ENCODE data around the gene B3GNT5. TPM values are rescaled to one million over a fixed set of nuclear protein-coding genes. Genes with fewer than 3 reads are reported as not detected.

Gene B3GNT5
- total RNA-seq, 1 experiment from 2014 or later, result 2.2 TPM

- Histone ChIP-seq H3K27ac (no peak overlapping the region), H3K4me3 (no peak overlapping the region)
- no peak for DNase-seq (ENCODE audit: low read depth in 1 of 2, low spot score in 2 of 2)
Measured at GRCh38 chr3:183278479-183279088, 25.5 kb downstream of the B3GNT5 start.

GRCh38 chr3:183279371-183279770 is 26.3 kb downstream of the B3GNT5 start:
- DNase-seq (ENCODE audit: low read depth in 1 of 2, low spot score in 2 of 2), result no peak
- H3K27ac ChIP-seq, result no peak overlapping the region
- no peaks in the 10 kb centered on the region for H3K27me3 ChIP-seq (replicated peaks)

More at GRCh38 chr3:183278479-183279088, 25.5 kb downstream of the B3GNT5 start:
- H3K9me3 ChIP-seq (replicated peaks), result no peaks in the 10 kb centered on the region
- H3K36me3 ChIP-seq, result no peaks in the 10 kb centered on the region
- peaks cover 9% of the 10 kb centered on the region for H3K4me1 ChIP-seq (replicated peaks)
- H3K27me3 ChIP-seq (replicated peaks), result no peaks in the 10 kb centered on the region

GRCh38 chr3:183281126-183281797 is 28.2 kb downstream of the B3GNT5 start:
- H3K4me1 ChIP-seq (replicated peaks), result peaks cover 15% of the 10 kb centered on the region
- H3K9me3 ChIP-seq (replicated peaks), result no peaks in the 10 kb centered on the region
- no peak overlapping the region for H3K27ac ChIP-seq
- H3K36me3 ChIP-seq, result no peaks in the 10 kb centered on the region
- no peak overlapping the region for H3K4me3 ChIP-seq
- H3K27me3 ChIP-seq (replicated peaks), result no peaks in the 10 kb centered on the region
- no peak for DNase-seq (ENCODE audit: low read depth in 1 of 2, low spot score in 2 of 2)

More at GRCh38 chr3:183279371-183279770, 26.3 kb downstream of the B3GNT5 start:
- no peaks in the 10 kb centered on the region for H3K9me3 ChIP-seq (replicated peaks)
- no peaks in the 10 kb centered on the region for H3K36me3 ChIP-seq
- no peak overlapping the region for H3K4me3 ChIP-seq
- H3K4me1 ChIP-seq (replicated peaks), result peaks cover 7% of the 10 kb centered on the region

GRCh38 chr3:183283886-183284285 is 30.8 kb downstream of the B3GNT5 start:
- H3K27ac ChIP-seq, result no peak overlapping the region
- no peak for DNase-seq (ENCODE audit: low read depth in 1 of 2, low spot score in 2 of 2)
- H3K27me3 ChIP-seq (replicated peaks), result no peaks in the 10 kb centered on the region
- H3K9me3 ChIP-seq (replicated peaks), result no peaks in the 10 kb centered on the region
- no peaks in the 10 kb centered on the region for H3K36me3 ChIP-seq
- H3K4me1 ChIP-seq (replicated peaks), result peaks cover 20% of the 10 kb centered on the region
- H3K4me3 ChIP-seq, result no peak overlapping the region

- Histone ChIP-seq H3K4me1 (replicated peaks) (peaks cover 20% of the 10 kb centered on the region), H3K27me3 (replicated peaks) (no peaks in the 10 kb centered on the region), H3K9me3 (replicated peaks) (no peaks in the 10 kb centered on the region), H3K36me3 (no peaks in the 10 kb centered on the region), H3K27ac (no peak overlapping the region), H3K4me3 (no peak overlapping the region)
- no peak for DNase-seq (ENCODE audit: low read depth in 1 of 2, low spot score in 2 of 2)
Measured at GRCh38 chr3:183284570-183284969, 31.5 kb downstream of the B3GNT5 start.

- peak overlapping the region; percentile 66 for H3K27ac ChIP-seq
- H3K4me3 ChIP-seq, result no peak overlapping the region
- DNase-seq (ENCODE audit: low read depth in 1 of 2, low spot score in 2 of 2), result peak in 1 of 2 experiments; percentile 21
- no peaks in the 10 kb centered on the region for H3K36me3 ChIP-seq
- peaks cover 20% of the 10 kb centered on the region for H3K4me1 ChIP-seq (replicated peaks)
- H3K27me3 ChIP-seq (replicated peaks), result no peaks in the 10 kb centered on the region
- H3K9me3 ChIP-seq (replicated peaks), result no peaks in the 10 kb centered on the region
Measured at GRCh38 chr3:183285318-183285717, 32.3 kb downstream of the B3GNT5 start.

- no peak overlapping the region for H3K4me3 ChIP-seq
- peaks cover 20% of the 10 kb centered on the region for H3K4me1 ChIP-seq (replicated peaks)
- no peaks in the 10 kb centered on the region for H3K27me3 ChIP-seq (replicated peaks)
- H3K36me3 ChIP-seq, result no peaks in the 10 kb centered on the region
- DNase-seq (ENCODE audit: low read depth in 1 of 2, low spot score in 2 of 2), result peak; percentile 69 to 89
- no peaks in the 10 kb centered on the region for H3K9me3 ChIP-seq (replicated peaks)
- peak overlapping the region; percentile 66 for H3K27ac ChIP-seq
Measured at GRCh38 chr3:183285828-183286457, 32.9 kb downstream of the B3GNT5 start.

- no peaks in the 10 kb centered on the region for H3K36me3 ChIP-seq
- H3K27me3 ChIP-seq (replicated peaks), result no peaks in the 10 kb centered on the region
- H3K27ac ChIP-seq, result no peak overlapping the region
- H3K4me3 ChIP-seq, result no peak overlapping the region
- peaks cover 20% of the 10 kb centered on the region for H3K4me1 ChIP-seq (replicated peaks)
- no peaks in the 10 kb centered on the region for H3K9me3 ChIP-seq (replicated peaks)
- DNase-seq (ENCODE audit: low read depth in 1 of 2, low spot score in 2 of 2), result no peak
Measured at GRCh38 chr3:183287301-183287971, 34.4 kb downstream of the B3GNT5 start.

GRCh38 chr3:183288117-183288516 is 35.1 kb downstream of the B3GNT5 start:
- no peak for DNase-seq (ENCODE audit: low read depth in 1 of 2, low spot score in 2 of 2)
- Histone ChIP-seq H3K4me1 (replicated peaks) (peaks cover 20% of the 10 kb centered on the region), H3K27ac (no peak overlapping the region), H3K27me3 (replicated peaks) (no peaks in the 10 kb centered on the region), H3K4me3 (no peak overlapping the region), H3K36me3 (no peaks in the 10 kb centered on the region), H3K9me3 (replicated peaks) (no peaks in the 10 kb centered on the region)

- Histone ChIP-seq H3K9me3 (replicated peaks) (no peaks in the 10 kb centered on the region), H3K27me3 (replicated peaks) (no peaks in the 10 kb centered on the region), H3K4me1 (replicated peaks) (peaks cover 16% of the 10 kb centered on the region), H3K36me3 (no peaks in the 10 kb centered on the region), H3K27ac (no peak overlapping the region), H3K4me3 (no peak overlapping the region)
- DNase-seq (ENCODE audit: low read depth in 1 of 2, low spot score in 2 of 2), result no peak
Measured at GRCh38 chr3:183290216-183290615, 37.2 kb downstream of the B3GNT5 start.

- peaks cover 10% of the 10 kb centered on the region for H3K4me1 ChIP-seq (replicated peaks)
- no peaks in the 10 kb centered on the region for H3K36me3 ChIP-seq
- no peaks in the 10 kb centered on the region for H3K27me3 ChIP-seq (replicated peaks)
- no peak for DNase-seq (ENCODE audit: low read depth in 1 of 2, low spot score in 2 of 2)
- no peaks in the 10 kb centered on the region for H3K9me3 ChIP-seq (replicated peaks)
- no peak overlapping the region for H3K4me3 ChIP-seq
- no peak overlapping the region for H3K27ac ChIP-seq
Measured at GRCh38 chr3:183291497-183292031, 38.5 kb downstream of the B3GNT5 start.

GRCh38 chr3:183293966-183294365 is 40.9 kb downstream of the B3GNT5 start:
- H3K9me3 ChIP-seq (replicated peaks), result no peaks in the 10 kb centered on the region
- H3K27ac ChIP-seq, result no peak overlapping the region
- no peaks in the 10 kb centered on the region for H3K27me3 ChIP-seq (replicated peaks)
- no peaks in the 10 kb centered on the region for H3K36me3 ChIP-seq
- DNase-seq (ENCODE audit: low read depth in 1 of 2, low spot score in 2 of 2), result no peak
- H3K4me1 ChIP-seq (replicated peaks), result peaks cover 14% of the 10 kb centered on the region
- H3K4me3 ChIP-seq, result no peak overlapping the region

- no peaks in the 10 kb centered on the region for H3K9me3 ChIP-seq (replicated peaks)
- H3K27me3 ChIP-seq (replicated peaks), result no peaks in the 10 kb centered on the region
- no peak overlapping the region for H3K27ac ChIP-seq
- no peak overlapping the region for H3K4me3 ChIP-seq
- H3K36me3 ChIP-seq, result no peaks in the 10 kb centered on the region
- peaks cover 22% of the 10 kb centered on the region for H3K4me1 ChIP-seq (replicated peaks)
- DNase-seq (ENCODE audit: low read depth in 1 of 2, low spot score in 2 of 2), result no peak
Measured at GRCh38 chr3:183295211-183295610, 42.2 kb downstream of the B3GNT5 start.
